HG03175 (cell line): ENCODE measurements around the gene TAMALIN.

Source experiments
- ATAC-seq: cut with Tn5 transposase; IDR thresholded peaks from one replicate; pipeline ENCODE4 v1.9.1; 2021; ENCODE audit warnings: mild to moderate bottlenecking, moderate library complexity; ENCODE audit not compliant: unreplicated experiment

The TAMALIN gene

GRCh38 chr12:52011602-52012214, 5.0 kb downstream of the TAMALIN start:
- ATAC-seq: no peak

- ATAC-seq: no peak
These were observed 7.0 kb downstream of the TAMALIN start for GRCh38 chr12:52013626-52014310.

GRCh38 chr12:52014567-52015530, 8.1 kb downstream of the TAMALIN start:
- no peak for ATAC-seq

- ATAC-seq: no peak
These were observed 8.8 kb downstream of the TAMALIN start for GRCh38 chr12:52015532-52016041.

GRCh38 chr12:52018433-52019112, 11.8 kb downstream of the TAMALIN start:
- no peak for ATAC-seq

GRCh38 chr12:52019113-52019770, 12.5 kb downstream of the TAMALIN start:
- no peak for ATAC-seq

- peak; percentile 37 for ATAC-seq
These were observed 14.0 kb downstream of the TAMALIN start for GRCh38 chr12:52020539-52021336.

- ATAC-seq: peak; percentile 6
These were observed 16.1 kb downstream of the TAMALIN start for GRCh38 chr12:52022841-52023181.

- ATAC-seq: peak; percentile 50
These were observed 16.6 kb downstream of the TAMALIN start for GRCh38 chr12:52023182-52023975.

GRCh38 chr12:52023976-52024688, 17.4 kb downstream of the TAMALIN start:
- ATAC-seq: no peak

- ATAC-seq: no peak
These were observed 18.1 kb downstream of the TAMALIN start for GRCh38 chr12:52024845-52025230.

- no peak for ATAC-seq
These were observed 19.5 kb downstream of the TAMALIN start for GRCh38 chr12:52026263-52026662.

GRCh38 chr12:52027085-52027843, 20.5 kb downstream of the TAMALIN start:
- no peak for ATAC-seq

GRCh38 chr12:52029685-52030084, 22.9 kb downstream of the TAMALIN start:
- ATAC-seq: no peak

GRCh38 chr12:52032446-52032803, 25.7 kb downstream of the TAMALIN start:
- no peak for ATAC-seq

GRCh38 chr12:52032804-52033445, 26.2 kb downstream of the TAMALIN start:
- ATAC-seq: peak; percentile 91
